Stimulated activated CD4-positive, alpha-beta T cell treated with anti-CD3 and anti-CD28 coated beads, Interleukin-2, amount 100 ng/mL, for 24 hours (primary cell): Measurements from ENCODE around the gene CGREF1.
"Not testable (repeated sequence)": the region's sequence is repeated elsewhere in the genome, so short reads cannot be mapped to it uniquely, and the experiment has no call there.

Source experiments
- DNase-seq, 2 donors: peaks; one replicate each; pipeline ENCODE4 v3.0.0-alpha.2; 2020

Gene CGREF1

DNA sequence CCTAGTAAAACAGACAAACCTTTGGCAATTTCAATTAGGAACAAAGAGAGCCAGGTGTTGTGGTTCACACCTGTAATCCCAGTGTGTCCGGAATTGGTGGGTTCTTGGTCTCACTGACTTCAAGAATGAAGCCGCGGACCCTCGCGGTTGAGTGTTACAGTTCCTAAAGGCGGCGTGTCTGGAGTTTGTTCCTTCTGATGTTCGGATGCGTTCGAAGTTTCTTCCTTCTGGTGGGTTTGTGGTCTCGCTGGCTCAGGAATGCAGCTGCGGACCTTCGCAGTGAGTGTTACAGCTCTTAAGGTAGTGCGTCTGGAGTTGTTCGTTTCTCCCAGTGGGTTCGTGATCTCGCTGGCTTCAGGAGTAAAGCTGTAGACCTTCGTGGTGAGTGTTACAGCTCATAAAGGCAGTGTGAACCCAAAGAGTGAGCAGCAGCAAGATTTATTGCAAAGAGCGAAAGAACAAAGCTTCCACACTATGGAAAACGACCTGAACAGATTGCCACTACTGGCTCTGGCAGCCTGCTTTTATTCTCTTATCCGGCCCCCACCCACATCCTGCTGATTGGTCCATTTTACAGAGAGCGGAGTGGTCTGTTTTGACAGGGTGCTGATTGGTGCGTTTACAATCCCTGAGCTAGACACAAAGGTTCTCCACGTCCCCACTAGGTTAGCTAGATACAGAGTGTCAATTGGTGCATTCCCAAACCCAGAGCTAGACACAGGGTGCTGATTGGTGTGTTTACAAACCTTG, 8.2 kb downstream of the CGREF1 start:
- DNase-seq, result not testable (repeated sequence)

DNA sequence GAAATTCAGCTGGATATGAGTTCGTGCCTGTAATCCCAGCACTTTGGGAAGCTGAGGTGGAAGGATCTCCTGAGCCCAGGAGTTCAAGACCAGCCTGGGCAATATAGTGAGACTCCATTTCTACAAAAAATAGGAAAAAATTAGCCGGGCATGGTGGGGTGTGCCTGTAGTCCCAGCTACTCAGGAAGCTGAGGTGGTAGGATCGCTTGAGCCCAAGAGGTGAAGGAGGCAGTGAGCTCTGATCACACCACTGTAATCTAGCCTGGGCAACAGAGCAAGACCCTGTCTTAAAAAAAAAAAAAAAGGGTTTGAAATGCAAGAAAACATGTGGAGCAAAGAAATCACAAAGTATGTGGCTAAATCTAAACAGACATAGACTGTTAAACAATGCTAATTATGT, 9.8 kb downstream of the CGREF1 start:
- no peak for DNase-seq

DNA sequence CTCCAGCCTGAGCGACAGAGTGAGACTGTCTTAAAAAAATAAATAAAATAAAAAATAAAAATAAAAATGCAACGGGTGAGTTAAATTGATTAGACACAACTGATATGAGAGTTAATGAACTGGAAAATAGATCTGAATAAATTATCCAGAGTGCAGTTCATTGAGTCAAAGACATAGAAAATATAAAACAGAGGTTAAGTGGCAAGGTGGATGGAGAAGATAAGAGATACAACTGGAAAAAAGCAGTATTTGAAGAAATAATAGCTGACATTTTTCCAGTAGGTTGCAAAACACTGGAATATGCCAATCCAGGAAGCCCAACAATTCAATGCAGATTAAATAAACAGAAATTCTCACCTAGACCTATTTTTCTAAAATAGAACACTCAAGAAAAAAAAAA, 10.7 kb downstream of the CGREF1 start:
- DNase-seq, result no peak

DNA sequence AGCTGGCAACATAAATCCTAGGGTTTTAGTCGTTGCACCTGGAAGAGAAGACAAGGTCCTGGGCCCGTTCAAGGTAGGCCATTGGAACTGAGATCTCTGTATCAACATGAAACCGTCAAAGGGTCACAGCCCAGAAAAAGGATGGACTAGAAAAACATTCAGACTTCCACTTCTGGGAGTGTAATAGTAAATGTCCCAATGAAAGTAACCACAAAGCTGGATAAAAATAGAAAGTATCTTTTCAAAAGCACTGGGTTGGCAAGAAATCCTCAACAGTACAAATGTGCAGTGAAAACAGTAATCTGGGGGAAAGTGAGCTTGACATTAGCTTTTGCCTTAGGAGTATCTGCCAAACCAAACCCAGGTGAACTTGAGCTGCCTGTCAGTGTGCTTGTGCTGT, 12.9 kb downstream of the CGREF1 start:
- no peak for DNase-seq

DNA sequence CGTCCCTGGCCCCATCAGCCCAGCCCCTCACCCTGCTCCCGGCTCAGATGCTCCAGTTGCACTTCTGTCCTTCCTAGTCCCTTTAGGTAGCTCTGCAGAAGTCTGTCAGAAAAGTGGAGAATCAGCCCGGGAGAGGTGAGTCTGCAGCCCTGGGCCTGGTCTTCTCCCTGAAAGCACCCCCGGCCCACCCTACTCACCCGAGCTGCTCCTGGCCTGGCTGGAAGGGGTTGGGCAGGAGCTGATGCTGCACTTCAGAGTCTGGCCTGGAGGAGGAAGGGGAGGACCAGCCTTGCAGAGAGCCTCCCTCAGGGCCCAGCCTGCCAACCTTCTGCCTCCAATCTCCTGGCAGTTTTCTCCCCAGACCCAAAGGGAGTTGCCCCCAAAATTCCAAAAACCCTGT, 16.6 kb downstream of the CGREF1 start:
- no peak for DNase-seq

DNA sequence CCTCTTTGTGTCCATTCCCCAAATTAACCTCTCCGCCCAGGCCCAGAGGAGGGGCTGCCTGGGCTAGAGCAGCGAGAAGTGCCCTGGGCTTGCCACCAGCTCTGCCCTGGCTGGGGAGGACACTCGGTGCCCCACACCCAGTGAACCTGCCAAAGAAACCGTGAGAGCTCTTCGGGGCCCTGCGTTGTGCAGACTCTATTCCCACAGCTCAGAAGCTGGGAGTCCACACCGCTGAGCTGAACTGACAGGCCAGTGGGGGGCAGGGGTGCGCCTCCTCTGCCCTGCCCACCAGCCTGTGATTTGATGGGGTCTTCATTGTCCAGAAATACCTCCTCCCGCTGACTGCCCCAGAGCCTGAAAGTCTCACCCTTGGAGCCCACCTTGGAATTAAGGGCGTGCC, 18.9 kb downstream of the CGREF1 start:
- no peak for DNase-seq

DNA sequence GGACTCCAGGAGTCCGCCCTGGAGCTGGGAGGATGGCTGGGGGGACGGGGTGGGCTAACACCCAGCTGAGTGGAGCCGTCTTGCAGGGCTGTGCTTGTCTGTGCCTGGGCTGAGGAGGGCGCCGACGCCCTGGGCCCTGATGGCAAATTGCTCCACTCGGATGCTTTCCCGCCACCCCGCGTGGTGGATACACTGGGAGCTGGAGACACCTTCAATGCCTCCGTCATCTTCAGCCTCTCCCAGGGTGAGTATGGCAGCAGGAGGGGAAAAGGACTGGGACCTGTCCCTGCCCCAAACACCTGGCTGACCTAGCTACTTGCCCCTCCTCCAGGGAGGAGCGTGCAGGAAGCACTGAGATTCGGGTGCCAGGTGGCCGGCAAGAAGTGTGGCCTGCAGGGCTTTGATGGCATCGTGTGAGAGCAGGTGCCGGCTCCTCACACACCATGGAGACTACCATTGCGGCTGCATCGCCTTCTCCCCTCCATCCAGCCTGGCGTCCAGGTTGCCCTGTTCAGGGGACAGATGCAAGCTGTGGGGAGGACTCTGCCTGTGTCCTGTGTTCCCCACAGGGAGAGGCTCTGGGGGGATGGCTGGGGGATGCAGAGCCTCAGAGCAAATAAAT, 19.5 kb downstream of the CGREF1 start:
- DNase-seq, result no peak

DNA sequence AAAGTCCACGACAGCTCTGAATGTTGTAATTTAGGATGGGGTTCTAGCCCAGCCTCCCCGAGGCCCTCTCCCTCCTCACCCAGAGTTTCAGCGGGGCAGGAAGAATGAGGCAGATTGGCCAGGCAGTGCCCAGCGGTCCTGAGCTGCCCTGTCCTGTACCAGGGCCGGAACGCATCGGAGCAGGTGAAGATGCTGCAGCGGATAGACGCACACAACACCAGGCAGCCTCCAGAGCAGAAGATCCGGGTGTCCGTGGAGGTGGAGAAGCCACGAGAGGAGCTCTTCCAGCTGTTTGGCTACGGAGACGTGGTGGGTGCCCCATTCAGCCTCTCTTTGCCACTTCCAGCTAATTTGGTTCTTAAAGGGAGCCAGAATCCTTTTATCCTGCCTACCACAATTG, 21.6 kb downstream of the CGREF1 start:
- no peak for DNase-seq

DNA sequence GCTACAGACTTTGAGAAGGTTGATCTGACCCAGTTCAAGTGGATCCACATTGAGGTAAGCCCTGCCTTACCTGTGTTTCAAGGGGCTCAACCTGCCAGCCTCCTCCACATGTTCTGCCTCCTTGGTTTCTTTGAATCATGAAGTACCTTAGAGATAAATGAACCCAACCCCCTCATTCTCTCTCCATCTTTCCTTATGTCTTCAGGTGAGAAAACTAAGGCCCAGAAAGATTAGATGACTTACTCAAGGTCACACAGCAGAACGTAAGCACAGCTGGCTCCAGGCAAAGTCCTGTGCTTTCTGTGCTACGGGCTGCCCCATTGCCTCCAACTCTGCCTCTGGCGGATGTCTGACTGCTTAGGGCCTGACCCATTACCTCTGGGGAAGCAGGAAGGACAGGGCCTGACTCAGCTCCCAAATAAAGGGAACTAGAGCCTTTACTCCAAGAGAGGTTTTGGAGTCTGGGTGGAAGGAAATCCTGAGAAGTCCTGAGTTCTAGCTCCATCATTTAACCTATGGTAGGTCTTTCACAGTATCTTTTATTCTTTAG, 22.1 kb downstream of the CGREF1 start:
- DNase-seq, result no peak

DNA sequence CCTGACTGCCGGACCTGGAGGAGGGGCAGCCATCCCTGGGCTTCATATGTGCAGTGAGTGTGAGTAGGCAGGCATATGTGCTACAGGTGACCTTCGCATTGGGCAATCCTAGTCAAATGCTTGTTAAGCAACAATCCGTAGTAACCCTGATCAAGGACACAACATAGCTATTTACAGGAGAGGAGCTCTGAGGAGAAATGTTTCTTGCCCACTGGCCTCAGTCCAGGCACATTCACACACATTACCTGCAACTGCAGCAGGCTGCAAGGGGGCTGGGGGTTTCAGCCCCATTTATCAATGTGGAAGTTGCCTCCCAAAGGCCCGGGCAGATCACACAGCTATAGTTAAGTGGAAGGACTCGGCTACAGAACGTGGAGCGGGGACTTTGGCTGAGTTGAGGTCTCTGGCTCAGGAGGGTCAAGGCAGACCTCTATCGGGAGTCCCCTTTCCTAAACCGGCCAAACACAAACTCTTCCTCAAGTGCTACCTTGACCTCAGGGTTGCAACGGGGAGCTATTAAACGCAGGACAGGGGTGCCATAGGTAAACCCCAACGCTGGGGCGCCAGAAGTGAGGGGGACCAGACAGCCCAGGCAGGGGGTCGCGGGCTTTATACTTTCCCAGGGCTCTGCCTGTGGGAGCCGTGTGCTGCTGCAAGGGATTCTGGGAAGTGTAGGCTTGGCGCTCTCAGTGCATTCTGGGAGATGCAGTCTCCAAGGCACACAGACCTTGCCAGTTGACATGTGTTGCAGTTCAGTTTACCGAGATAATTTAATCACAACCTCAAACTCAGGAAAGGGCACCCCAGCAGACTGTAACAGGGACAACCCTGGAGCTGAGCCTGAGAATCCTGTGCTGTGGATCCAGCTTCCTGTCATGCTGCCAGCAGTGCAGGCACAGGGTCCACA, 22.9 kb downstream of the CGREF1 start:
- peak; percentile 49 to 51 for DNase-seq

DNA sequence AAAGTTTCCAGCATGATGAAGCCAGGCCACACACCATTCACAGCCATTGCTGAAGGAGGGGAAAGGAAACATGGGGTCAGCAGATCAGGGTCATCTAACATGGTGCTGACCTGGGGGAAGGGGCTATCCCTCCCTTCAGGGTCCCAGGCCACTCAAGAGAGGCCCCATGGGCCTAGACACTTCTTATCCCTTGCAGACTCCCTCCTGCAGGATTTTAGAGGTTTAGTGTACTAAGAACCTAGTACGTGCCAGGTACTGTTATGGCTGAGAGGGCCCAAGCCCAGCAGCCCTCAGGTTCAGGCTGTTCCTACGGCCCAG, 23.5 kb downstream of the CGREF1 start:
- no peak for DNase-seq

DNA sequence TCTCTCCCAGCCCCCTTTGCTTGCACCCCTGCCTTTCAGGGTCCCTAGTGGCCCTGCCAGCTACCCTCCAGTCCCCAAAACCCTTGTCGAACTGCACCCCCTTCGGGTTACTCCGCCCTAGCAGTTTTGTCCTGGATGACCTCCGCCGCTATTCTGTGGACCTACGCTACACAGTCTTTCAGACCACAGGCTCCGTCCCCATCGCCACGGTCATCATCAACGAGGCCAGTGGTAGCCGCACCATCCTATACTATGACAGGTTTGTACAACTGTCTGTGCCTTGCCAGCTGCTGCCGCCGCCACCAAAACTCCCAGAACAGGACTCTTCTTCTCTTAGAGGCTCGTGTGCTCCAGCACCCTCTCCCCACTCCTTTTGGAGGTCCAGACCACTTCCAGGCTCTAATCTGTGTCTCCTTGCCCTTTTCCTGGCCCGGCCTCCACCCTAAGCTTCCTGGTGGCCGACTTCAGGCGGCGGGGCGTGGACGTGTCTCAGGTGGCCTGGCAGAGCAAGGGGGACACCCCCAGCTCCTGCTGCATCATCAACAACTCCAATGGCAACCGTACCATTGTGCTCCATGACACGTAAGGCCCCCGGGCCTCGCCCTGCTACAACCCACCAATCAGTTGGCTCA, 24.5 kb downstream of the CGREF1 start:
- no peak for DNase-seq

DNA sequence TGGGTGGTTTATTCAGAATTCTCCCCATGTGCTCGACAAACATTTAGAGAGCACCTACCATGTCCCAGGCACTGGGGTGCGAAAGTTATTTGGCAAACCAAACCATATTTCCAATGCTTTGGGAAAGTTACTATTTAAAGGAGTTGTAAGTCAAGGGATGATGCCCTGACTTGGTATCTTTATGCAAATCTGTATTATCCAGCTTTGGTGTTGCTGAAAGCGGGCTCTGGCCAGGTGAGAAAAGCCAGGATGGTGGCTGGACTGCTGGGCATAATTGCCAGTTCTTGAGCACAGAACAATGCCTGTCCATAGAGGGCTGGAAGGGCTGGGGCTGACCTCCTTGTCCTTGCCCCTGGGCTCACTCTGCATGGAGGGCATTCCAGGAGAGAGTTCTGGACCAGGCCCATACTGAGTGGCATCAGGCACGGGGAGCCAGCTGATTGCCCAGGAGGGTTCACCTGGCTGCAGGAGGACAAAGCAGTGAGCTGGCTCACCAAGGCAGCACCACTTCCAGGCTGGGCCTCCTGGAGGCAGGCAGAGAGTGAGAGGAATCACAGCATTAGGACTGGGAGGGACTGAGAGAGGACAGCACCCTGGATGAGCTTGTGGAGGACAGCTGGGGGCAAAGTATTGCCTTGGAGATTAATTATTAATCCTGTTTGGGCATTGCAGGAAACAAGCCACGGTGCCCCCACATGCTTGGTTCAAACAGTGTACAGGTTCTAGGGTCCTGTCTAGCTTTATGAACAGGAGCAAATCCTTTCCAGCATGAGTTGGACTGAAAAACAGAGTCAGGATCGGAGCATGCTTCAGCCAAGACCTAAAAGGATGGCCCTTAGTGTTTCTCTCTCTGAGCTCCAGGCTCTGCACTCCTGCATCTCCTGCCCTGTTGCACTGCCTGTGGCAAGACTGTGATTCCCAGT, 25.2 kb downstream of the CGREF1 start:
- DNase-seq, result no peak

DNA sequence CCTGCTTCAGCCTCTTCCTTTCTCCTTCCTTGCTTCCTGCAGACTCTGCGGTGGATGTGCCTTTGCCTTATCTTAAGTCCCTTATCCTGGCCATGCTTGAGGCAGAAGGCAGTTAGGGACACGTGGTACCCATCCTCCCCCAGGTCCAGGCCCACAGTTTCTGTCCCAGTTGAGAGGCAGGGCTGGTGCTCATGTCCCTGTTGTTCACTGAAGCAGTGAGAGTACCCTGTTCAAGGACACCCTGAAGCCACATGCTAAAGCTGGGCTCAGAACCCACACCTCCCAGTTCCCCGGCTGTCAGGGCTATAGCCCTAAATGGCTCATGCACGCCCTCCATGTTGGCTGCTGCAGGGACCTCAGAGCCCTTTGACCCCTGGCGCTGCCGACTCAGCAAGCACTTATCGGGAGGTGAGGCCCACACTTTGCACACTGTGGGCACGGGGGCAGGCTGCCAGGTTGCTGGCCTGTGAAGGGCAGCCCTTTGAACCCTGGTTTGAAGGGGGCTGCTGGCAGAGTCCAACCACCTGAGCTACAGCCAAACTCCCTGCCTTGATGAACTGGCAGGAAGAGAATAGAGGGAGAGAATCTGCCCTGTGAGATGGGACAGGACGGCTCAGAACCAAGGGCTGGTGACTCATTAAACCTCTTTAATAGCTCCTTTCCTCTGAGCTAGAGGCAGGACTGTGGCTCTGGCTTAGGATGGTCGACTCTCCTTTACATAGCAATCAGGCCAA, 26.1 kb downstream of the CGREF1 start:
- no peak for DNase-seq

DNA sequence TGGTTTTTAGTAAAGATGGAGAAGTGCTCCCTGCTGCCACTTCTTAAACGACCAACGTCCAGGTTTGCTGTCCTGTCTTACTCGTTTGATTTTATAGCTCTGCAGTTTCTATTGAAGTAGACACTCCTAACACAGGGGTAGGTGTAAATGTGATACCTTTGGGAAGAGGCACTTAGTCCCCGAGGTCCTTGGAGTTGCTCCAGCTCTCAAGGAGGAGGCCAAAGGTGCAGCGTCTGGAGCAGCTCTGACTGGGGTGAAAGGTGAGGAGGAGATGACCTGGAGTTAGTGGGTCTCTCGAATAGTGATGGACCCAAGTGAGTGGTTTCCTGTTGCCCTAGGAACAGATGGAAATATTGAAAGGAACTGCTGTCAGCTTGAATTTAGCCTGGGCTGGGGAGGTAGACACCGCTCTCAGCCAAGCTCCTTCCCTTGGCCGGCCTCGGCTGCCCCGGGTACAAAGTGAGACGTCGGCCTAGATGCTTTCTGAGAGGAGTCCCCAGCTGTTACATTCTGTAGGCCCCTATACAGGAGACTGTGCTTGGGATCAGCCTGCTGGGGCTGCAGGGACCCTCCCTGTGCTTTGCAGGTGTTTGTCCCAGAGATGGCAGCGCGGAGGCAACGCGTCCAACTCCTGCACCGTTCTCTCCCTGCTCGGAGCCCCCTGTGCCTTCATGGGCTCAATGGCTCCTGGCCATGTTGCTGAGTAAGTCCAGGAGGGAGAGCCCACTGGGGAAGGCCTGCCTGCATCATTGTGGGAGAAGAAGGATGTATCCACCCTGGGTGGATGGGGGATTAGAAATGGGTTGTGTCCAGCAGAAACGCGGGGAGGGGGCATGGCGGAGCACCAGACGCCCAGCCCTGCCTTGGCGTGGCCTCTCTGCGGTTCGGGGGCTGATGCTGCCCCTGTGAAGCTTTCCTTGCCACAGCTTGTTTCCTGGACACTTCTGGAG, 26.9 kb downstream of the CGREF1 start:
- DNase-seq, result no peak

DNA sequence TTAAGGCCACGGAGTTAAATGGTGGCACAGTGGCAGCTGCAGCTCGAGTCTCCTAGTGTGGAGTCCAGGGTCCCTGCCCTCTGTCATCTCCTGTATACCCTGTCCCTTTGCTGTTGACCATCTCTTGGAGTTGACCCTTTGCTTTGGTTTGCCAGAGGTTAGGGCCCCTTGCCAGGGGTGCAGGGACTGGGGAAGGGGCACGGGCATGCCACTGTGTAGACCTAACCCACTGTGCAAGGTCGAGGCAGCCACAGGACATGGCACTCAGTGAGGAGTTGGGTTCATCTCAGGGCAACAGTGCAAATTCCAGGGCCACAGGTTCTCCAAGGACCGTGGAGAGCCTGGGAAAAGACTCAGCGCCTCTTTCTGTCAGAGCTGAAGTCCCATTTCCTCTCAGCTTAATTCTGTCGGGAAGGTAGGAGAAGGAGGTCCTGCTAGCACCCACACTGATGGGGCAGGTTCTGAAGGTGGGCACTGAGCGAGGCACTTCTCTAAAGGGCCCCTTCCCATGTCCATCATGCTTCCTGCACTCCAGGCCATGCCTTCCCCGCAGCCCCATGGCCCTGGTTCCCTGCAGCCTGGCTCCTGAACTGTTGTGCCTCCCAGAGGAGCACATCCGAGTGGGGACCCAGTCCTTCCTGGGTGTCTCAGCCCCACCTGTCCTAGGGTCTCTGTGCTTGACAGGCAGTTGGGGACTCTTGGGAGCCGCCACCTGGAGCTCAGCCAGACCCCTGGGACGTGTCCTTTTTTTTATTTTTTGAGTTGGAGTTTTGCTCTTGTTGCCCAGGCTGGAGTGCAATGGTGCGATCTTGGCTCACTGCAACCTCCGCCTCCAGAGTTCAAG, 29.6 kb downstream of the CGREF1 start:
- DNase-seq, result no peak

DNA sequence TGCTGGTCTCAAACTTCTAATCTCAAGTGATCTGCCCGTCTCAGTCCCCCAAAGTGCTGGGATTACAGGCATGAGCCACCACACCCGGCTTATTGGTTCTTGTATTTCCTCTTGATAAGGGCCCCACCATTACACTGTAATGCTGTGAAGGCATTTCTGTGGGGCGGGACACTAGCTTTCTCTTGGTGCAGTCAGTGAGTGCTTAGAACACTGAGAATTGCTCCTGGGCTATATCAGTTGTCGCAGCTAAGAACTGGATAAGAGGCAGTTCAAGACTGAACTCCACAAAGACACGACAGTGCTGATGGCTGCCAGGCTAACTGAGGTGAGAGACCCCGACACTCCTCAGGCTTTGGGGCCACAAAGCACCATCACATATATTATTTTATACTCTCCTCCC, 30.3 kb downstream of the CGREF1 start:
- no peak for DNase-seq

DNA sequence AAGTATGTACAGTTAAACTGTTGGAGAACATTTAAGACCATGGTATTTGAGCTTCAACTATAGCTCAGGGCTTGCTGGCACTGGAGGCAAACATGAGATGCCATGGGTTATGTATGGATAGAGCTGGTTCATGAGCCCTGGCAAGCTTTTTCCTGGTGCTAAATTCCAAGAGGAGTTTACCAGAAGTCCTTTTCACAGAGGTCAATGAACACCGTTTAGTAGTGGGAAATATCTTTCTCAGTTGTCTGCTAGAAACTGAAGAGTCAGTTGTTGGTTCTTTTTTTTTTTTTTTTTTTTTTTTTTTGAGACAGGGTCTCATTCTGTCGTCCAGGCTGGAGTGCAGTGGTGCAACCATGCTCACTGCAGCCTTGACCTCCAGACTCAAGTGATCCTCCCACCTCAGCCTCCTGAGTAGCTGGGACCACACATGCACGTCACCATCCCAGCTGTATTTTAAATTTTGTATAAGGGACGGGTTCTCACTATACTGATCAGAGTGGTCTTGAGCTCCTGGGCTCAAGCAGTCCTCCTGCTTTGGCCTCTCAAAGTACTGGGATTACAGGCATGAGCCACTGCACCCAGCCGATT, 31.0 kb downstream of the CGREF1 start:
- DNase-seq, result no peak
